ENCODE data around the gene ERP44.

GRCh38 chr9:100027543-100027942 lies 71.3 kb downstream of the ERP44 start:
- TF ChIP-seq POLR2AphosphoS5 (IDR thresholded peaks at IDR 0.05; ENCODE audit: low read depth, low read length) = no peak
- no peak for TF ChIP-seq POLR2A (IDR thresholded peaks at IDR 0.05; ENCODE audit: low read depth, low read length)
- TF ChIP-seq TAF1 (IDR thresholded peaks at IDR 0.05; ENCODE audit: borderline replicate concordance, low read depth, low read length) = no peak
